Measurements from ENCODE around the gene STAP1.

Gene STAP1

GRCh38 chr4:67556436-67556835 lies 2.1 kb upstream of the STAP1 start:
- DNase-seq: no peak

GRCh38 chr4:67565284-67565683 lies 6.8 kb downstream of the STAP1 start:
- no peak for DNase-seq

GRCh38 chr4:67566335-67566734 lies 7.8 kb downstream of the STAP1 start:
- DNase-seq: no peak

- no peak for DNase-seq
These were observed 10.3 kb downstream of the STAP1 start for GRCh38 chr4:67568820-67569219.

GRCh38 chr4:67570537-67570936 lies 12.0 kb downstream of the STAP1 start:
- DNase-seq: no peak

- no peak for DNase-seq
These were observed 13.4 kb downstream of the STAP1 start for GRCh38 chr4:67571975-67572374.

GRCh38 chr4:67573193-67573592 lies 14.7 kb downstream of the STAP1 start:
- DNase-seq: no peak

- DNase-seq: no peak
These were observed 16.9 kb downstream of the STAP1 start for GRCh38 chr4:67575232-67576058.

GRCh38 chr4:67576059-67576466 lies 17.5 kb downstream of the STAP1 start:
- no peak for DNase-seq

GRCh38 chr4:67576538-67576937 lies 18.0 kb downstream of the STAP1 start:
- DNase-seq: no peak

- no peak for DNase-seq
These were observed 22.1 kb downstream of the STAP1 start for GRCh38 chr4:67580577-67580976.

GRCh38 chr4:67581208-67581857 lies 22.8 kb downstream of the STAP1 start:
- DNase-seq: no peak

- DNase-seq: no peak
These were observed 23.4 kb downstream of the STAP1 start for GRCh38 chr4:67581913-67582312.

GRCh38 chr4:67584496-67584895 lies 26.0 kb downstream of the STAP1 start:
- no peak for DNase-seq

GRCh38 chr4:67587156-67587555 lies 28.6 kb downstream of the STAP1 start:
- DNase-seq: no peak

GRCh38 chr4:67593741-67594175 lies 35.2 kb downstream of the STAP1 start:
- DNase-seq: no peak

GRCh38 chr4:67603310-67604028 lies 44.9 kb downstream of the STAP1 start:
- DNase-seq: no peak

GRCh38 chr4:67604029-67604381 lies 45.5 kb downstream of the STAP1 start:
- DNase-seq: no peak

GRCh38 chr4:67604749-67605148 lies 46.2 kb downstream of the STAP1 start:
- no peak for DNase-seq

GRCh38 chr4:67608027-67608426 lies 49.5 kb downstream of the STAP1 start:
- no peak for DNase-seq

- DNase-seq: no peak
These were observed 55.7 kb downstream of the STAP1 start for GRCh38 chr4:67614186-67614585.

- no peak for DNase-seq
These were observed 56.6 kb downstream of the STAP1 start for GRCh38 chr4:67615119-67615518.

- no peak for DNase-seq
These were observed 58.0 kb downstream of the STAP1 start for GRCh38 chr4:67616478-67616877.

- peak; percentile 6 for DNase-seq
These were observed 66.4 kb downstream of the STAP1 start for GRCh38 chr4:67624939-67625338.
